Uterus (tissue), 2 donors: ENCODE results near the gene GABBR1.

Experiments used
- CTCF ChIP-seq, 4 experiments: fragments of 200-600 bp in 2 of 4; fragments of 450-650 bp in 2 of 4; sonication (generic) in 2 of 4; IDR thresholded peaks; one replicate each; pipeline ENCODE4 v1.5.1; 2016 to 2019; ENCODE audit warnings: antibody characterized with exemption in 4 of 4, mild to moderate bottlenecking in 2 of 4, moderate library complexity in 1 of 4
- POLR2A ChIP-seq, 2 donors: fragments of 450-650 bp; IDR thresholded peaks; one replicate each; pipeline ENCODE4 v1.6.1; 2016; ENCODE audit warnings: antibody characterized with exemption in 2 of 2, mild to moderate bottlenecking in 1 of 2, moderate library complexity in 1 of 2

GRCh38 chr6:29537714-29538403 lies 95.1 kb downstream of the GABBR1 start:
- TF ChIP-seq CTCF (IDR thresholded peaks at IDR 0.05) (no peak), POLR2A (IDR thresholded peaks at IDR 0.05) (no peak)
